GM19467 (cell line): ENCODE measurements around the gene AFF1.

Source experiments
- ATAC-seq: cut with Tn5 transposase; IDR thresholded peaks from one replicate; pipeline ENCODE4 v1.9.1; 2021; ENCODE audit warnings: mild to moderate bottlenecking, moderate library complexity; ENCODE audit not compliant: unreplicated experiment

AFF1 gene

GRCh38 chr4:86934771-86935565 lies at the start of gene AFF1:
TSS of gene AFF1 (plus strand) at chr4:86935011. CDS start at chr4:86948534, 13,523 bp downstream.
- ATAC-seq, result peak; percentile 48

- ATAC-seq, result no peak
These were observed 44.0 kb upstream of the AFF1 start for GRCh38 chr4:86890790-86891189.

GRCh38 chr4:86891762-86892635 lies 42.8 kb upstream of the AFF1 start, which contains the start of gene C4orf36:
TSS of gene C4orf36 (minus strand) at chr4:86892422. CDS start at chr4:86891520, 902 bp downstream.
- ATAC-seq, result no peak

- ATAC-seq, result no peak
These were observed 42.2 kb upstream of the AFF1 start for GRCh38 chr4:86892636-86892960.

GRCh38 chr4:86893136-86893535 lies 41.7 kb upstream of the AFF1 start:
- ATAC-seq, result no peak

- no peak for ATAC-seq
These were observed 40.4 kb upstream of the AFF1 start for GRCh38 chr4:86894455-86894854.

GRCh38 chr4:86895692-86896488 lies 38.9 kb upstream of the AFF1 start:
- no peak for ATAC-seq

- ATAC-seq, result no peak
These were observed 38.2 kb upstream of the AFF1 start for GRCh38 chr4:86896596-86896995.

GRCh38 chr4:86898562-86898961 lies 36.2 kb upstream of the AFF1 start:
- no peak for ATAC-seq

GRCh38 chr4:86901864-86902263 lies 32.9 kb upstream of the AFF1 start:
- no peak for ATAC-seq

GRCh38 chr4:86908251-86908657 lies 26.6 kb upstream of the AFF1 start:
- no peak for ATAC-seq

- ATAC-seq, result no peak
These were observed 25.1 kb upstream of the AFF1 start for GRCh38 chr4:86909546-86910295.

- ATAC-seq, result no peak
These were observed 24.4 kb upstream of the AFF1 start for GRCh38 chr4:86910369-86910768.

GRCh38 chr4:86910820-86911684 lies 23.8 kb upstream of the AFF1 start:
- no peak for ATAC-seq

- ATAC-seq, result no peak
These were observed 18.4 kb upstream of the AFF1 start for GRCh38 chr4:86916392-86916791.

- no peak for ATAC-seq
These were observed 17.4 kb upstream of the AFF1 start for GRCh38 chr4:86917212-86918039.

GRCh38 chr4:86918539-86919072 lies 16.2 kb upstream of the AFF1 start:
- no peak for ATAC-seq

- no peak for ATAC-seq
These were observed 15.1 kb upstream of the AFF1 start for GRCh38 chr4:86919561-86920223.
